ENCODE results near the gene RAD18. TPM values are rescaled to one million over a fixed set of nuclear protein-coding genes. Genes with fewer than 3 reads are reported as not detected.

The RAD18 gene
- total and polyA plus RNA-seq, 4 donors: 1.2 to 9.0 (median 4.3) TPM

DNA sequence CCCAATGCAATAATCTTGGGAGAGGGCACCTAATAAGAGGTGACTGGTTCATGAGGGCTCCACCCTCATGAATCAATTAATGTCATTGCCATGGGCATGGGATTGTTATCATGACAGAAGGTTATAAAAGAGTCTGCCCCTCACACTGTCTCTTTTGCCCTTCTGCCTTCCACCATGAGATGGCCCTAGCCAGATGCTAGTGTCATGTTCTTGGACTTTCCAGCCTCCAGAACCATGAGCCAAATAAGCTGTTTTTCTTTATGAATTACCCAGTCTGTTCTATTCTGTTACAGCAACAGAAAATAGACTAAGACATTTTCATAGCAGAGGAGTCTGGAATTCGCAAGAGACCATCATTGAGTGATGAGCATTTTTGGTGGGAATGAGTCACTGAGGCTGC, 16.0 kb upstream of the RAD18 start:
- Histone ChIP-seq H3K9ac (ENCODE audit: low read depth in 1 of 2, low read length in 2 of 2) (no peak overlapping the region), H3K27me3 (ENCODE audit: control insufficient read depth in 4 of 4, insufficient read depth in 4 of 4, low read length in 3 of 4) (no peaks in the 10 kb centered on the region), H3K36me3 (ENCODE audit: control insufficient read depth in 4 of 4, insufficient read depth in 3 of 4, low read depth in 1 of 4, low read length in 3 of 4) (no peaks in the 10 kb centered on the region), H3K4me3 (ENCODE audit: low read depth in 1 of 3, low read length in 3 of 3) (no peak overlapping the region), H3K27ac (ENCODE audit: low read depth in 1 of 2, low read length in 2 of 2) (no peak overlapping the region), H3K9me3 (ENCODE audit: control insufficient read depth in 4 of 4, low read length in 3 of 4) (no peaks in the 10 kb centered on the region), H3K4me1 (ENCODE audit: control insufficient read depth in 4 of 4, insufficient read depth in 4 of 4, low read length in 3 of 4) (peaks cover 0 to 6% (median 2%) of the 10 kb centered on the region in 4 donors)
- 96% methylated on average over 1 of the region's 1 CpG for WGBS
- TF ChIP-seq EGR1 (IDR thresholded peaks at IDR 0.05; ENCODE audit: low read depth in 2 of 2): no peak
- TF ChIP-seq NR2F2 (IDR thresholded peaks at IDR 0.05): no peak
- TF ChIP-seq SP1 (IDR thresholded peaks at IDR 0.05): no peak
- TF ChIP-seq RXRA (IDR thresholded peaks at IDR 0.05): no peak
- TF ChIP-seq GABPA (IDR thresholded peaks at IDR 0.05 in 1 of 2, conservative IDR thresholded peaks at IDR 0.05 in 1 of 2): no peak
- DNase-seq (ENCODE audit: low spot score): no peak

DNA sequence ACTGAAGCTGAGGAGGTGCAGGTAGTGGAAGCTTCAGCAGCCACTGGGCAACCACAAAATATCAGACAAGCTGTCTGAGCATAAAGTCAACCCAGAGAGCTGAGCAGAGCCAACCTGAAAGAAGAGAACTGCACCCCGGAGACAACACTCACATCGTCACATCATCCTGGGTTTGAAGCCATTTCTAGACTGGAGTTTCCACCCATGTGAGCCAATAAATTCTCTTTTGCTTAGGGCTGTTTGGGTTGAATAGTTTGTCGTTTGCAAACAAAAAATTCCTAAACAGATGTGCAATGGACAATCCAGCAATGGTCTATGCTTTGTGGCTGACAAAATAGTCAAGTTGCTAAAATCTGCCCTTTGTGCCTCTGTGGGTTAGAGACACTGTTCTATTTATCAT, 15.3 kb upstream of the RAD18 start:
- WGBS: 87% methylated on average over 3 of the region's 3 CpGs
- Histone ChIP-seq H3K36me3 (ENCODE audit: control insufficient read depth in 4 of 4, insufficient read depth in 3 of 4, low read depth in 1 of 4, low read length in 3 of 4) (no peaks in the 10 kb centered on the region), H3K27ac (ENCODE audit: low read depth in 1 of 2, low read length in 2 of 2) (no peak overlapping the region), H3K4me3 (ENCODE audit: low read depth in 1 of 3, low read length in 3 of 3) (no peak overlapping the region), H3K4me1 (ENCODE audit: control insufficient read depth in 4 of 4, insufficient read depth in 4 of 4, low read length in 3 of 4) (peaks cover 0 to 6% (median 2%) of the 10 kb centered on the region in 4 donors), H3K27me3 (ENCODE audit: control insufficient read depth in 4 of 4, insufficient read depth in 4 of 4, low read length in 3 of 4) (no peaks in the 10 kb centered on the region), H3K9me3 (ENCODE audit: control insufficient read depth in 4 of 4, low read length in 3 of 4) (no peaks in the 10 kb centered on the region), H3K9ac (ENCODE audit: low read depth in 1 of 2, low read length in 2 of 2) (no peak overlapping the region)
- TF ChIP-seq HNF4G (IDR thresholded peaks at IDR 0.05) (no peak), TAF1 (conservative IDR thresholded peaks at IDR 0.05) (no peak), RAD21 (IDR thresholded peaks at IDR 0.05) (no peak), NR2F2 (IDR thresholded peaks at IDR 0.05) (no peak), FOXA1 (IDR thresholded peaks at IDR 0.05) (no peak), GABPA (IDR thresholded peaks at IDR 0.05 in 1 of 2, conservative IDR thresholded peaks at IDR 0.05 in 1 of 2) (no peak), FOXA2 (IDR thresholded peaks at IDR 0.05) (no peak), EGR1 (IDR thresholded peaks at IDR 0.05; ENCODE audit: low read depth in 2 of 2) (no peak), JUND (IDR thresholded peaks at IDR 0.05) (no peak), HNF4A (conservative IDR thresholded peaks at IDR 0.05) (no peak), YY1 (IDR thresholded peaks at IDR 0.05) (no peak), RXRA (IDR thresholded peaks at IDR 0.05) (no peak)
- TF ChIP-seq, protein P1, sequence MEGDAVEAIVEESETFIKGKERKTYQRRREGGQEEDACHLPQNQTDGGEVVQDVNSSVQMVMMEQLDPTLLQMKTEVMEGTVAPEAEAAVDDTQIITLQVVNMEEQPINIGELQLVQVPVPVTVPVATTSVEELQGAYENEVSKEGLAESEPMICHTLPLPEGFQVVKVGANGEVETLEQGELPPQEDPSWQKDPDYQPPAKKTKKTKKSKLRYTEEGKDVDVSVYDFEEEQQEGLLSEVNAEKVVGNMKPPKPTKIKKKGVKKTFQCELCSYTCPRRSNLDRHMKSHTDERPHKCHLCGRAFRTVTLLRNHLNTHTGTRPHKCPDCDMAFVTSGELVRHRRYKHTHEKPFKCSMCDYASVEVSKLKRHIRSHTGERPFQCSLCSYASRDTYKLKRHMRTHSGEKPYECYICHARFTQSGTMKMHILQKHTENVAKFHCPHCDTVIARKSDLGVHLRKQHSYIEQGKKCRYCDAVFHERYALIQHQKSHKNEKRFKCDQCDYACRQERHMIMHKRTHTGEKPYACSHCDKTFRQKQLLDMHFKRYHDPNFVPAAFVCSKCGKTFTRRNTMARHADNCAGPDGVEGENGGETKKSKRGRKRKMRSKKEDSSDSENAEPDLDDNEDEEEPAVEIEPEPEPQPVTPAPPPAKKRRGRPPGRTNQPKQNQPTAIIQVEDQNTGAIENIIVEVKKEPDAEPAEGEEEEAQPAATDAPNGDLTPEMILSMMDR (IDR thresholded peaks at IDR 0.05; ENCODE audit: low read depth, low read length, missing input control): no peak
- TF ChIP-seq, protein P2, sequence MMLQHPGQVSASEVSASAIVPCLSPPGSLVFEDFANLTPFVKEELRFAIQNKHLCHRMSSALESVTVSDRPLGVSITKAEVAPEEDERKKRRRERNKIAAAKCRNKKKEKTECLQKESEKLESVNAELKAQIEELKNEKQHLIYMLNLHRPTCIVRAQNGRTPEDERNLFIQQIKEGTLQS (IDR thresholded peaks at IDR 0.05): no peak
- TF ChIP-seq, protein P3, sequence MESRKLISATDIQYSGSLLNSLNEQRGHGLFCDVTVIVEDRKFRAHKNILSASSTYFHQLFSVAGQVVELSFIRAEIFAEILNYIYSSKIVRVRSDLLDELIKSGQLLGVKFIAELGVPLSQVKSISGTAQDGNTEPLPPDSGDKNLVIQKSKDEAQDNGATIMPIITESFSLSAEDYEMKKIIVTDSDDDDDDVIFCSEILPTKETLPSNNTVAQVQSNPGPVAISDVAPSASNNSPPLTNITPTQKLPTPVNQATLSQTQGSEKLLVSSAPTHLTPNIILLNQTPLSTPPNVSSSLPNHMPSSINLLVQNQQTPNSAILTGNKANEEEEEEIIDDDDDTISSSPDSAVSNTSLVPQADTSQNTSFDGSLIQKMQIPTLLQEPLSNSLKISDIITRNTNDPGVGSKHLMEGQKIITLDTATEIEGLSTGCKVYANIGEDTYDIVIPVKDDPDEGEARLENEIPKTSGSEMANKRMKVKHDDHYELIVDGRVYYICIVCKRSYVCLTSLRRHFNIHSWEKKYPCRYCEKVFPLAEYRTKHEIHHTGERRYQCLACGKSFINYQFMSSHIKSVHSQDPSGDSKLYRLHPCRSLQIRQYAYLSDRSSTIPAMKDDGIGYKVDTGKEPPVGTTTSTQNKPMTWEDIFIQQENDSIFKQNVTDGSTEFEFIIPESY (IDR thresholded peaks at IDR 0.05): no peak
- TF ChIP-seq, protein P4, sequence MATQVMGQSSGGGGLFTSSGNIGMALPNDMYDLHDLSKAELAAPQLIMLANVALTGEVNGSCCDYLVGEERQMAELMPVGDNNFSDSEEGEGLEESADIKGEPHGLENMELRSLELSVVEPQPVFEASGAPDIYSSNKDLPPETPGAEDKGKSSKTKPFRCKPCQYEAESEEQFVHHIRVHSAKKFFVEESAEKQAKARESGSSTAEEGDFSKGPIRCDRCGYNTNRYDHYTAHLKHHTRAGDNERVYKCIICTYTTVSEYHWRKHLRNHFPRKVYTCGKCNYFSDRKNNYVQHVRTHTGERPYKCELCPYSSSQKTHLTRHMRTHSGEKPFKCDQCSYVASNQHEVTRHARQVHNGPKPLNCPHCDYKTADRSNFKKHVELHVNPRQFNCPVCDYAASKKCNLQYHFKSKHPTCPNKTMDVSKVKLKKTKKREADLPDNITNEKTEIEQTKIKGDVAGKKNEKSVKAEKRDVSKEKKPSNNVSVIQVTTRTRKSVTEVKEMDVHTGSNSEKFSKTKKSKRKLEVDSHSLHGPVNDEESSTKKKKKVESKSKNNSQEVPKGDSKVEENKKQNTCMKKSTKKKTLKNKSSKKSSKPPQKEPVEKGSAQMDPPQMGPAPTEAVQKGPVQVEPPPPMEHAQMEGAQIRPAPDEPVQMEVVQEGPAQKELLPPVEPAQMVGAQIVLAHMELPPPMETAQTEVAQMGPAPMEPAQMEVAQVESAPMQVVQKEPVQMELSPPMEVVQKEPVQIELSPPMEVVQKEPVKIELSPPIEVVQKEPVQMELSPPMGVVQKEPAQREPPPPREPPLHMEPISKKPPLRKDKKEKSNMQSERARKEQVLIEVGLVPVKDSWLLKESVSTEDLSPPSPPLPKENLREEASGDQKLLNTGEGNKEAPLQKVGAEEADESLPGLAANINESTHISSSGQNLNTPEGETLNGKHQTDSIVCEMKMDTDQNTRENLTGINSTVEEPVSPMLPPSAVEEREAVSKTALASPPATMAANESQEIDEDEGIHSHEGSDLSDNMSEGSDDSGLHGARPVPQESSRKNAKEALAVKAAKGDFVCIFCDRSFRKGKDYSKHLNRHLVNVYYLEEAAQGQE (IDR thresholded peaks at IDR 0.05): no peak
- TF ChIP-seq, protein P5, sequence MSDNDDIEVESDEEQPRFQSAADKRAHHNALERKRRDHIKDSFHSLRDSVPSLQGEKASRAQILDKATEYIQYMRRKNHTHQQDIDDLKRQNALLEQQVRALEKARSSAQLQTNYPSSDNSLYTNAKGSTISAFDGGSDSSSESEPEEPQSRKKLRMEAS (IDR thresholded peaks at IDR 0.05): no peak
- DNase-seq (ENCODE audit: low spot score): no peak

All from liver (tissue), 9 donors.